PC-9 (cell line): ENCODE results near the gene SYNE1.

Experiments
- EZH2 ChIP-seq: fragments of 200-600 bp; sonication (generic); IDR thresholded peaks from 2 replicates; pipeline ENCODE4 v1.8.0; 2017; ENCODE audit warnings: antibody characterized with exemption, low read depth
- TF ChIP-seq, protein P1 (sequence below): fragments of 200-600 bp; sonication (generic); conservative IDR thresholded peaks from 2 replicates; pipeline ENCODE4 v1.6.1; 2017; ENCODE audit warnings: mixed run types, antibody characterized with exemption, mild to moderate bottlenecking, moderate library complexity

DNA sequence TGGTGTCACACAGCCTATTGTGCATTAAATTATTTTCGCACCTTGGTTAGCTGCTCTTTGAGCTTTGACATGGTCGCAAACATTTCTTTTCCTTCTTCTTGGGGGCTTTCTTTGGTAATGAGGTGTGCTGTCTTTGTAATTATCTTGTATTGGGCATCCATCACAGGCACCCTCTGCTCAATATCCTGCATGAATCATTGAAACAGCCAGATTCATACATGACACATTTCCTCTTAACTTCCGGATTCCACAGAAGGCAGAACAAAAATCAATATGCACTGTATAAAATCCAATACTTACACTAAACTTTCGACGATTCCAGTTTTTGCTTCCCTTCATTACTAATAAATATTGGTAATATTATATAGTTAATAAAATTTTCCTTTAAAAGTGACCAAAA is 175.6 kb downstream of the SYNE1 start:
- TF ChIP-seq, protein P1, sequence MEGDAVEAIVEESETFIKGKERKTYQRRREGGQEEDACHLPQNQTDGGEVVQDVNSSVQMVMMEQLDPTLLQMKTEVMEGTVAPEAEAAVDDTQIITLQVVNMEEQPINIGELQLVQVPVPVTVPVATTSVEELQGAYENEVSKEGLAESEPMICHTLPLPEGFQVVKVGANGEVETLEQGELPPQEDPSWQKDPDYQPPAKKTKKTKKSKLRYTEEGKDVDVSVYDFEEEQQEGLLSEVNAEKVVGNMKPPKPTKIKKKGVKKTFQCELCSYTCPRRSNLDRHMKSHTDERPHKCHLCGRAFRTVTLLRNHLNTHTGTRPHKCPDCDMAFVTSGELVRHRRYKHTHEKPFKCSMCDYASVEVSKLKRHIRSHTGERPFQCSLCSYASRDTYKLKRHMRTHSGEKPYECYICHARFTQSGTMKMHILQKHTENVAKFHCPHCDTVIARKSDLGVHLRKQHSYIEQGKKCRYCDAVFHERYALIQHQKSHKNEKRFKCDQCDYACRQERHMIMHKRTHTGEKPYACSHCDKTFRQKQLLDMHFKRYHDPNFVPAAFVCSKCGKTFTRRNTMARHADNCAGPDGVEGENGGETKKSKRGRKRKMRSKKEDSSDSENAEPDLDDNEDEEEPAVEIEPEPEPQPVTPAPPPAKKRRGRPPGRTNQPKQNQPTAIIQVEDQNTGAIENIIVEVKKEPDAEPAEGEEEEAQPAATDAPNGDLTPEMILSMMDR = no peak
- TF ChIP-seq EZH2 = no peak
